Loucy (cell line): ENCODE data around the gene ORC6.

ENCODE experiments used
- H2AFZ ChIP-seq: fragments of 200-600 bp; sonication (generic); 2 replicates; pipeline ENCODE4 v1.6.0; 2016; ENCODE audit warnings: antibody characterized with exemption, mild to moderate bottlenecking, low read length, moderate library complexity
- H3F3A ChIP-seq: fragments of 200-600 bp; 2 replicates; pipeline ENCODE4 v1.6.0; 2016; ENCODE audit warnings: antibody characterized with exemption, low read depth, mild to moderate bottlenecking
- H3K27me3 ChIP-seq: fragments of 200-600 bp; sonication (generic); 2 replicates; pipeline ENCODE4 v1.6.1; 2014; ENCODE audit warnings: low read length, mild to moderate bottlenecking; ENCODE audit not compliant: insufficient read depth, poor library complexity, severe bottlenecking
- H3K36me3 ChIP-seq: fragments of 200-600 bp; sonication (generic); 2 replicates; pipeline ENCODE4 v1.6.1; 2016; ENCODE audit warnings: low read length; ENCODE audit not compliant: insufficient read depth
- H3K4me1 ChIP-seq: fragments of 200-600 bp; sonication (generic); 2 replicates; pipeline ENCODE4 v1.5.1; 2014; ENCODE audit warnings: low read length, mild to moderate bottlenecking; ENCODE audit not compliant: insufficient read depth, poor library complexity, severe bottlenecking
- H3K4me2 ChIP-seq: fragments of 200-600 bp; sonication (generic); 2 replicates; pipeline ENCODE4 v1.6.0; 2014; ENCODE audit warnings: antibody characterized with exemption, low read length, low read depth, mild to moderate bottlenecking; ENCODE audit not compliant: poor library complexity, severe bottlenecking
- H3K4me3 ChIP-seq: fragments of 200-600 bp; sonication (generic); 2 replicates; pipeline ENCODE4 v1.5.1; 2014; ENCODE audit warnings: low read length, mild to moderate bottlenecking, mixed read lengths; ENCODE audit not compliant: poor library complexity, severe bottlenecking
- H3K79me2 ChIP-seq: fragments of 200-600 bp; sonication (generic); 2 replicates; pipeline ENCODE4 v1.6.1; 2014; ENCODE audit warnings: low read length; ENCODE audit not compliant: insufficient read depth
- H3K9ac ChIP-seq: fragments of 200-600 bp; sonication (generic); 2 replicates; pipeline ENCODE4 v1.6.0; 2014; ENCODE audit warnings: mild to moderate bottlenecking, low read depth, low read length, moderate library complexity; ENCODE audit not compliant: poor library complexity, severe bottlenecking
- H3K9me2 ChIP-seq: fragments of 200-600 bp; sonication (generic); replicated peaks from 2 replicates; pipeline ENCODE4 v1.6.1; 2016; ENCODE audit warnings: low read depth, low read length, mixed read lengths
- H3K9me3 ChIP-seq: fragments of 200-600 bp; sonication (generic); 2 replicates; pipeline ENCODE4 v1.6.1; 2014; ENCODE audit warnings: mild to moderate bottlenecking, antibody characterized with exemption, low read length, low read depth; ENCODE audit not compliant: insufficient read depth
- H4K20me1 ChIP-seq: fragments of 200-600 bp; sonication (generic); 2 replicates; pipeline ENCODE4 v1.6.0; 2014; ENCODE audit warnings: antibody characterized with exemption, low read length, mild to moderate bottlenecking; ENCODE audit not compliant: insufficient read depth, poor library complexity, severe bottlenecking
- CTCF ChIP-seq: fragments of 200-600 bp; sonication (generic); conservative IDR thresholded peaks from 2 replicates; pipeline ENCODE4 v1.5.1; 2014; ENCODE audit warnings: mild to moderate bottlenecking, antibody characterized with exemption, low read length
- EZH2phosphoT487 ChIP-seq: fragments of 200-600 bp; IDR thresholded peaks from 2 replicates; pipeline ENCODE4 v1.6.1; 2018; ENCODE audit warnings: antibody characterized with exemption, mild to moderate bottlenecking, moderate library complexity, borderline replicate concordance

ORC6 gene

GRCh38 chr16:46700048-46700447, 10.6 kb downstream of the ORC6 start:
- H3K9ac ChIP-seq, result no peak overlapping the region
- no peaks in the 10 kb centered on the region for H3K79me2 ChIP-seq
- no peaks in the 10 kb centered on the region for H3K9me3 ChIP-seq
- H2AFZ ChIP-seq, result no peak overlapping the region
- no peaks in the 10 kb centered on the region for H3F3A ChIP-seq
- H3K4me1 ChIP-seq, result no peaks in the 10 kb centered on the region
- no peaks in the 10 kb centered on the region for H3K27me3 ChIP-seq
- TF ChIP-seq EZH2phosphoT487 (no peak), CTCF (no peak)
- no peak overlapping the region for H3K4me2 ChIP-seq
- H4K20me1 ChIP-seq, result no peaks in the 10 kb centered on the region
- no peak overlapping the region for H3K4me3 ChIP-seq
- H3K9me2 ChIP-seq, result no peaks in the 10 kb centered on the region
- peaks cover 32% of the 10 kb centered on the region for H3K36me3 ChIP-seq

- TF ChIP-seq CTCF, result no peak
- no peak for TF ChIP-seq EZH2phosphoT487
Observed at GRCh38 chr16:46701615-46702014, 12.2 kb downstream of the ORC6 start.

GRCh38 chr16:46702030-46702429, 12.6 kb downstream of the ORC6 start:
- no peaks in the 10 kb centered on the region for H3F3A ChIP-seq
- H3K4me3 ChIP-seq, result no peak overlapping the region
- H3K9me3 ChIP-seq, result no peaks in the 10 kb centered on the region
- H4K20me1 ChIP-seq, result no peaks in the 10 kb centered on the region
- no peaks in the 10 kb centered on the region for H3K4me1 ChIP-seq
- H2AFZ ChIP-seq, result no peak overlapping the region
- no peaks in the 10 kb centered on the region for H3K9me2 ChIP-seq
- TF ChIP-seq CTCF, result no peak
- TF ChIP-seq EZH2phosphoT487, result no peak
- H3K36me3 ChIP-seq, result peaks cover 12% of the 10 kb centered on the region
- no peak overlapping the region for H3K9ac ChIP-seq
- no peaks in the 10 kb centered on the region for H3K79me2 ChIP-seq
- H3K4me2 ChIP-seq, result no peak overlapping the region
- no peaks in the 10 kb centered on the region for H3K27me3 ChIP-seq

More at GRCh38 chr16:46701615-46702014, 12.2 kb downstream of the ORC6 start:
- Histone ChIP-seq H4K20me1 (no peaks in the 10 kb centered on the region), H3K36me3 (peaks cover 16% of the 10 kb centered on the region), H2AFZ (no peak overlapping the region), H3K27me3 (no peaks in the 10 kb centered on the region), H3K9ac (no peak overlapping the region), H3K9me3 (no peaks in the 10 kb centered on the region), H3K4me3 (no peak overlapping the region), H3F3A (no peaks in the 10 kb centered on the region), H3K4me2 (no peak overlapping the region), H3K4me1 (no peaks in the 10 kb centered on the region), H3K9me2 (no peaks in the 10 kb centered on the region), H3K79me2 (no peaks in the 10 kb centered on the region)
